Stomach (tissue), 9 donors: ENCODE measurements around the gene DENND5A. TPM values are rescaled to one million over a fixed set of nuclear protein-coding genes. Genes with fewer than 3 reads are reported as not detected.

Source experiments
- DNase-seq, 2 donors: peaks; one replicate each; pipeline versions ENCODE4 v3.0.0 to v3.0.0-alpha.2; 2013 to 2019
- H3K27ac ChIP-seq, 5 donors: fragments of 200-600 bp in 4 of 5; sonication (generic) in 4 of 5; one replicate each; pipeline ENCODE4 v1.5.1; 2013 to 2019; ENCODE audit warnings: mild to moderate bottlenecking in 1 of 5, moderate library complexity in 1 of 5
- H3K27me3 ChIP-seq, 3 donors: fragments of 200-600 bp; sonication (generic); one replicate each; pipeline ENCODE4 v1.5.1; 2017 to 2019; ENCODE audit warnings: mixed run types in 1 of 3
- H3K36me3 ChIP-seq, 4 donors: fragments of 200-600 bp; sonication (generic); 1 replicate in 3 of 4; 2 replicates in 1 of 4; pipeline ENCODE4 v1.5.1; 2016 to 2019
- H3K4me1 ChIP-seq, 4 donors: fragments of 200-600 bp; sonication (generic); one replicate each; pipeline ENCODE4 v1.5.1; 2016 to 2019
- H3K4me3 ChIP-seq, 4 donors: fragments of 200-600 bp; sonication (generic) in 3 of 4; one replicate each; pipeline ENCODE4 v1.5.1; 2016 to 2019; ENCODE audit warnings: mild to moderate bottlenecking in 1 of 4
- H3K9me3 ChIP-seq, 4 donors: fragments of 200-600 bp; sonication (generic); one replicate each; pipeline ENCODE4 v1.5.1; 2016 to 2019
- CTCF ChIP-seq, 7 experiments: fragments of 450-650 bp in 4 of 7; fragments of 200-600 bp in 3 of 7; sonication (generic) in 3 of 7; IDR thresholded peaks; one replicate each; pipeline ENCODE4 v1.5.1; 2016 to 2019; ENCODE audit warnings: antibody characterized with exemption in 7 of 7, control low read depth in 2 of 7, mild to moderate bottlenecking in 1 of 7
- EP300 ChIP-seq: sonication (generic); formaldehyde crosslinking; IDR thresholded peaks from one replicate; pipeline ENCODE4 v1.6.1; 2017; ENCODE audit warnings: antibody characterized with exemption
- POLR2A ChIP-seq, 4 donors: fragments of 450-650 bp; IDR thresholded peaks; one replicate each; pipeline ENCODE4 v1.6.1; 2016; ENCODE audit warnings: antibody characterized with exemption in 4 of 4, control low read depth in 2 of 4, mild to moderate bottlenecking in 1 of 4, moderate library complexity in 1 of 4
- POLR2AphosphoS5 ChIP-seq, 3 donors: sonication (generic); formaldehyde crosslinking; IDR thresholded peaks; one replicate each; pipeline ENCODE4 v1.6.1; 2016; ENCODE audit warnings: antibody characterized with exemption in 3 of 3
- WGBS, 5 donors: extraction: QIAGEN DNeasy Blood & Tissue Kit in 3 of 5; methylation state at CpG; one replicate each; pipeline versions ENCODE4 v1.1.5 to v1.1.7; 2013 to 2018; 5-methylcytosine and 5-hydroxymethylcytosine counted together
- intact Hi-C: fragments of 100-400 bp; cut with DNase I; formaldehyde crosslinking; loops from one replicate; pipeline ENCODE4 v1.15.1; 2023; ENCODE audit warnings: low total_unique reads
- polyA plus RNA-seq, 3 donors: library from polyadenylated mRNA; stranded (reverse); fragments of 200-250 nt; gene quantifications; one replicate each; pipeline ENCODE4 v1.2.3, GENCODE V29; 2013
- total RNA-seq, 5 donors: library from RNA; depleted of rRNA; stranded (reverse); fragments of >200 nt; gene quantifications; one replicate each; pipeline versions ENCODE4 v1.1.0 to v1.2.3, GENCODE V29; 2014 to 2016
- donor health status: healthy with polysubstance abuse.
- donor health status: Bipolar disorder and iron deficiency.
- donor health status: healthy.

DENND5A gene
- total and polyA plus RNA-seq, 8 donors: 14.8 to 152 (median 42.3) TPM

GRCh38 chr11:9126636-9127035 is 138.5 kb downstream of the DENND5A start:
- DNase-seq: no peak
- Histone ChIP-seq H3K27ac (no peak overlapping the region), H3K9me3 (no peaks in the 10 kb centered on the region), H3K36me3 (peaks cover 0 to 4% (median 1%) of the 10 kb centered on the region in 4 donors), H3K4me1 (no peaks in the 10 kb centered on the region), H3K27me3 (no peaks in the 10 kb centered on the region), H3K4me3 (no peak overlapping the region)
- intact Hi-C loops: no loop called here
- WGBS, 5 donors: 25 to 48% (median 42%) methylated on average over 2 of the region's 2 CpGs
- TF ChIP-seq EP300: no peak
- no peak for TF ChIP-seq CTCF (IDR thresholded peaks at IDR 0.05)
- TF ChIP-seq POLR2A (IDR thresholded peaks at IDR 0.05): no peak
- no peak for TF ChIP-seq POLR2AphosphoS5 (IDR thresholded peaks at IDR 0.05)

DNA sequence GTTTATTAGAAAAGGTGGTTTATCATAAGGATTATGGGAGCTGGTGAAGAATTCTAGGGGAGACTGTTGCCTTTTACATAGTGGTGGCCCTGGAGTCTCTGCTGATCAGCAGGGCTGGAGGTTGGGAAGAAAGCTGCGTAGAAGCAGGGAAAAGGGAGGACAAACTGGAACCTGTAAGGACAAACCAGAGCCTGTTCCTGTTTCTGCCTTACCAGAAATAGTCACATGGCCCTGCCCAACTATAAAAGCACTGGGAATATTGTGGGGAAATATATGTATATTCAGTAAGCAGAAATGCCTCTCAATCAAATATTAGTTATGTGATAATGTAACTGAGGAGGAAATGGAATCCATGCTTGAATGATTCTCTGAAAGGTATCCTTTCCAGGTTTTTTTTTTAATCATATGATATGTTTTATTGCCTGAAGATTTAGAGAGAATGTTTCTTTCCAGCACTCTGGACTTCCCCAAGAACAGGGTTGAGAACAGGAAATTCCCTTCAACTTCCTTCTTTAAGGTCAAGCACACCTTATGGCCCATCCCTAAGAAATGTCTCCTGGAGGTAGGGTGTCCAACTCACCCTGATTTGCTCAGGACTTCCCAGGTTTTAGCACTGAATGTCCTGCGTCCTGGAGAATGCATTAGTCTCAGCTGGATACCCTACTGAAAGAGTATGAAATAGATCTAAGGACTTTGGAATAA is 139.8 kb downstream of the DENND5A start:
- intact Hi-C loops: no loop called here

DNA sequence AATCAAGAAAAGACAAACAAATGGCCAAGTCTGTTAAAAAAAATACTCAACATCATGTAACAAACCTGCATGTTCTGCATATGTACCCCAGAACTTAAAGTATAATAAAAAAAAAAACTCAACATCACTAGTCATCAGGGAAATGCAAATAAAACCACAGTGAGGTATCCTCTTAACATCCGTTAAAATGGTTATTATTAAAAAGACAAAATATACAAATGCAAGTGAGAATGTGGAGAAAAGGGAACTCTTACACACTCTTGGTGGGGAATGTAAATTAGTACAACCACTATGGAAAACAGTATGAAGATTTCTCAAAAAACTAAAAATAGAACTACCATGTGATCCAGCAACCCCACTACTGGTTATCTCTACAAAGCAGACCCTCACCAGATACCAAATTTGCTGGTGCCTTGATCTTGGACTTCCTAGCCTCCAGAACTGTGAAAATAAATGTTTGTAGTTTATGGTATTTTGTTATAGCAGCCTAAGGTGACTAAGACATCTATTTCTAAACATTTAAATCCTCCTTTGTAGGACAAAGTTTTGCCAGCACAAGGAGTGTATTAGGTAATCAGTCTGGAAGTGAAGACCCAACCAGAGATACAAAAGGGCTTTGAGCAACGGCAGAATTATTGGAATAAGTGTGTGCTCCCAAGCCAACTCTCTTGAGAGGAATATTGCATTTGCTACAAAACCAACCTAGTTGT is 141.4 kb downstream of the DENND5A start:
- Histone ChIP-seq H3K9me3 (no peaks in the 10 kb centered on the region), H3K4me1 (no peaks in the 10 kb centered on the region), H3K27ac (no peak overlapping the region), H3K4me3 (no peak overlapping the region), H3K27me3 (no peaks in the 10 kb centered on the region), H3K36me3 (no peaks in the 10 kb centered on the region)
- intact Hi-C loops: no loop called here
- 72 to 85% (median 74%) methylated on average over 2 of the region's 2 CpGs for WGBS, 5 donors
- TF ChIP-seq POLR2A (IDR thresholded peaks at IDR 0.05): no peak
- TF ChIP-seq EP300: no peak
- TF ChIP-seq CTCF (IDR thresholded peaks at IDR 0.05): no peak
- no peak for TF ChIP-seq POLR2AphosphoS5 (IDR thresholded peaks at IDR 0.05)
- no peak for DNase-seq

More for the DNA sequence above, 139.8 kb downstream of the DENND5A start:
- Histone ChIP-seq H3K27me3 (no peaks in the 10 kb centered on the region), H3K36me3 (no peaks in the 10 kb centered on the region), H3K27ac (no peak overlapping the region), H3K4me1 (no peaks in the 10 kb centered on the region), H3K4me3 (no peak overlapping the region), H3K9me3 (no peaks in the 10 kb centered on the region)
- TF ChIP-seq EP300 (no peak), POLR2A (IDR thresholded peaks at IDR 0.05) (no peak), POLR2AphosphoS5 (IDR thresholded peaks at IDR 0.05) (no peak), CTCF (IDR thresholded peaks at IDR 0.05) (no peak)
- no peak for DNase-seq
- WGBS, 5 donors: 74 to 86% (median 81%) methylated on average over 2 of the region's 2 CpGs

DNA sequence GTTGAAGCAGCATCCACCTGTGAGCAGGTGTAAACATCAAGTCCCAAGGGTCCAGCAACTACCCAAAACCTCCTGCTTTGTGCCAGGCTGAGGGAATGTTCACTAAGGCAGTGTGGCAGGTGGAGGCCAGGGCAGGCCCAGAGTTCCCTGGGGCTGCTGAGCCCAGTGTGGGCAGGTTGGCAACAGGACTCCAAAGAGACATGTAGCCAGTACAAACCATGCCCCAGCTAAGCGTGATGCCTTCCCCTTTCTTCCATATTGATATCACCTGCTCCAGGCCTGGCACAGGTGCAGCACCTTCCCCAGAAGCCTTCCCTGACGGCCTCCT is 143.7 kb downstream of the DENND5A start:
- H3K4me1 ChIP-seq: no peaks in the 10 kb centered on the region
- H3K36me3 ChIP-seq: no peaks in the 10 kb centered on the region
- H3K27ac ChIP-seq: no peak overlapping the region
- 84 to 100% (median 97%) methylated on average over 2 of the region's 2 CpGs for whole genome bisulfite sequencing, 5 donors
- H3K4me3 ChIP-seq: no peak overlapping the region
- intact Hi-C loops: no loop called here
- TF ChIP-seq POLR2AphosphoS5 (IDR thresholded peaks at IDR 0.05): no peak
- no peak for TF ChIP-seq POLR2A (IDR thresholded peaks at IDR 0.05)
- no peak for TF ChIP-seq EP300
- TF ChIP-seq CTCF (IDR thresholded peaks at IDR 0.05): no peak
- DNase-seq: no peak
- H3K27me3 ChIP-seq: no peaks in the 10 kb centered on the region
- H3K9me3 ChIP-seq: no peaks in the 10 kb centered on the region
